H9 (cell line): Measurements from ENCODE around the gene VAV3. TPM values are rescaled to one million over a fixed set of nuclear protein-coding genes. Genes with fewer than 3 reads are reported as not detected.

Experiments used
- DNase-seq: peaks from one replicate; pipeline ENCODE4 v3.0.0-alpha.2; 2017
- H2AFZ ChIP-seq: one replicate; pipeline ENCODE4 v1.6.1; 2013; ENCODE audit warnings: mild to moderate bottlenecking, low read length, control low read depth, moderate library complexity
- H2AK5ac ChIP-seq: 2 replicates; pipeline ENCODE4 v1.6.1; 2013; ENCODE audit warnings: low read length, control low read depth, mixed read lengths; ENCODE audit not compliant: insufficient read length
- H2BK120ac ChIP-seq: one replicate; pipeline ENCODE4 v1.6.1; 2013; ENCODE audit warnings: low read depth, mild to moderate bottlenecking, low read length, control low read depth, inconsistent platforms; ENCODE audit not compliant: poor library complexity, severe bottlenecking
- H2BK12ac ChIP-seq: 2 replicates; pipeline ENCODE4 v1.6.1; 2013; ENCODE audit warnings: low read length, control low read depth, mixed read lengths, low read depth; ENCODE audit not compliant: insufficient read length
- H2BK15ac ChIP-seq: 2 replicates; pipeline ENCODE4 v1.6.1; 2013; ENCODE audit warnings: low read depth, low read length, control low read depth
- H2BK20ac ChIP-seq: one replicate; pipeline ENCODE4 v1.6.1; 2013; ENCODE audit warnings: low read depth, mild to moderate bottlenecking, low read length, control low read depth, inconsistent platforms; ENCODE audit not compliant: poor library complexity, severe bottlenecking
- H2BK5ac ChIP-seq: 2 replicates; pipeline ENCODE4 v1.6.1; 2013; ENCODE audit warnings: low read length, control low read depth, mixed read lengths; ENCODE audit not compliant: insufficient read length
- H3K14ac ChIP-seq: 2 replicates; pipeline ENCODE4 v1.6.1; 2013; ENCODE audit warnings: low read length, control low read depth; ENCODE audit not compliant: insufficient read depth
- H3K18ac ChIP-seq: 2 replicates; pipeline ENCODE4 v1.6.1; 2013; ENCODE audit warnings: low read depth, mild to moderate bottlenecking, mixed read lengths, low read length, control low read depth; ENCODE audit not compliant: insufficient read length
- H3K23ac ChIP-seq: 2 replicates; pipeline ENCODE4 v1.6.1; 2013; ENCODE audit warnings: low read length, control low read depth, mixed read lengths, low read depth; ENCODE audit not compliant: insufficient read length
- H3K23me2 ChIP-seq: 2 replicates; pipeline ENCODE4 v1.6.1; 2013; ENCODE audit warnings: low read depth, mild to moderate bottlenecking, mixed read lengths, low read length, control low read depth; ENCODE audit not compliant: insufficient read length, poor library complexity, severe bottlenecking
- H3K27ac ChIP-seq: 2 replicates; pipeline ENCODE4 v1.5.1; 2013; ENCODE audit warnings: low read length, control low read depth, mixed read lengths, low read depth; ENCODE audit not compliant: insufficient read length
- H3K27me3 ChIP-seq: 2 replicates; pipeline ENCODE4 v1.6.1; 2013; ENCODE audit warnings: low read length, control low read depth, inconsistent platforms; ENCODE audit not compliant: insufficient read depth
- H3K4ac ChIP-seq: 2 replicates; pipeline ENCODE4 v1.6.1; 2013; ENCODE audit warnings: low read depth, mild to moderate bottlenecking, control low read depth, inconsistent platforms, low read length, moderate library complexity
- H3K4me1 ChIP-seq: 2 replicates; pipeline ENCODE4 v1.6.1; 2013; ENCODE audit warnings: low read length, control low read depth, inconsistent platforms; ENCODE audit not compliant: insufficient read depth
- H3K4me2 ChIP-seq: 2 replicates; pipeline ENCODE4 v1.6.1; 2013; ENCODE audit warnings: low read length, control low read depth, mixed read lengths; ENCODE audit not compliant: insufficient read length, insufficient read depth
- H3K56ac ChIP-seq: 2 replicates; pipeline ENCODE4 v1.6.1; 2013; ENCODE audit warnings: low read depth, mild to moderate bottlenecking, mixed read lengths, low read length, control low read depth; ENCODE audit not compliant: insufficient read length
- H3K79me1 ChIP-seq: 2 replicates; pipeline ENCODE4 v1.6.1; 2013; ENCODE audit warnings: low read depth, mild to moderate bottlenecking, moderate library complexity, low read length, control low read depth, inconsistent platforms; ENCODE audit not compliant: insufficient read depth, poor library complexity, severe bottlenecking
- H3K79me2 ChIP-seq: 2 replicates; pipeline ENCODE4 v1.6.1; 2013; ENCODE audit warnings: low read length, control low read depth, inconsistent platforms; ENCODE audit not compliant: insufficient read depth
- H3K9ac ChIP-seq: 2 replicates; pipeline ENCODE4 v1.6.1; 2013; ENCODE audit warnings: low read length, control low read depth, mixed read lengths; ENCODE audit not compliant: insufficient read length; ENCODE audit errors: extremely low read depth
- H3K9me3 ChIP-seq: one replicate; pipeline ENCODE4 v1.6.1; 2013; ENCODE audit warnings: low read depth, low read length, inconsistent platforms; ENCODE audit not compliant: control insufficient read depth
- H3T11ph ChIP-seq: one replicate; pipeline ENCODE4 v1.6.1; 2013; ENCODE audit warnings: mild to moderate bottlenecking, low read length, control low read depth, inconsistent platforms
- H4K20me1 ChIP-seq: one replicate; pipeline ENCODE4 v1.6.1; 2013; ENCODE audit not compliant: control insufficient read depth, insufficient read length, insufficient read depth
- H4K5ac ChIP-seq: 2 replicates; pipeline ENCODE4 v1.6.1; 2013; ENCODE audit warnings: low read depth, mild to moderate bottlenecking, mixed read lengths, low read length, control low read depth; ENCODE audit not compliant: insufficient read length
- H4K8ac ChIP-seq: replicated peaks from 2 replicates; pipeline ENCODE4 v1.6.1; 2013; ENCODE audit warnings: low read length, control low read depth, mixed read lengths, low read depth; ENCODE audit not compliant: insufficient read length
- H4K91ac ChIP-seq: 2 replicates; pipeline ENCODE4 v1.6.1; 2013; ENCODE audit warnings: low read depth, mild to moderate bottlenecking, moderate library complexity, mixed read lengths, low read length, control low read depth; ENCODE audit not compliant: insufficient read length
- H3K27ac Mint-ChIP-seq, 3 experiments: 2 replicates in 2 of 3; 3 replicates in 1 of 3; pipeline ENCODE4 v1.8.0; 2020 to 2021; ENCODE audit warnings: mixed read lengths in 3 of 3, mild to moderate bottlenecking in 1 of 3, moderate library complexity in 1 of 3
- H3K27me3 Mint-ChIP-seq: 2 replicates; pipeline ENCODE4 v1.8.0; 2021; ENCODE audit warnings: low read depth, mild to moderate bottlenecking, moderate library complexity, mixed read lengths
- H3K36me3 Mint-ChIP-seq, 3 experiments: 2 replicates in 2 of 3; 3 replicates in 1 of 3; pipeline ENCODE4 v1.8.0; 2020 to 2021; ENCODE audit warnings: low read depth in 3 of 3, mixed read lengths in 3 of 3; ENCODE audit not compliant: insufficient read depth in 1 of 3
- H3K4me1 Mint-ChIP-seq, 2 experiments: 2 replicates each; pipeline ENCODE4 v1.8.0; 2020; ENCODE audit warnings: mixed read lengths in 2 of 2
- H3K4me3 Mint-ChIP-seq, 2 experiments: 2 replicates in 1 of 2; 3 replicates in 1 of 2; pipeline ENCODE4 v1.8.0; 2020 to 2021; ENCODE audit warnings: mild to moderate bottlenecking in 2 of 2, mixed read lengths in 2 of 2, moderate library complexity in 1 of 2
- H3K9me3 Mint-ChIP-seq, 2 experiments: 2 replicates in 1 of 2; 3 replicates in 1 of 2; pipeline ENCODE4 v1.8.0; 2020; ENCODE audit warnings: mild to moderate bottlenecking in 2 of 2, mixed read lengths in 2 of 2, moderate library complexity in 1 of 2
- WGBS: extraction: QIAGEN DNeasy Blood & Tissue Kit; methylation state at CpG from one replicate; pipeline ENCODE4 v1.1.7; 2013; ENCODE audit warnings: missing lambda C conversion rate, low lambda C conversion rate, mixed read lengths; ENCODE audit not compliant: insufficient read length; ENCODE audit errors: extremely low coverage; 5-methylcytosine and 5-hydroxymethylcytosine counted together
- total RNA-seq: library from RNA; stranded (reverse); gene quantifications from 2 replicates; pipeline ENCODE4 v1.2.1, GENCODE V29; 2021
- TF ChIP-seq, protein P1 (sequence below): fragments of 200-600 bp; sonication (generic); conservative IDR thresholded peaks from 3 replicates; pipeline ENCODE4 v1.8.0; 2021; ENCODE audit warnings: antibody characterized with exemption, mild to moderate bottlenecking

The VAV3 gene
- total RNA-seq, 1 experiment from 2014 or later: 5.1 TPM

DNA sequence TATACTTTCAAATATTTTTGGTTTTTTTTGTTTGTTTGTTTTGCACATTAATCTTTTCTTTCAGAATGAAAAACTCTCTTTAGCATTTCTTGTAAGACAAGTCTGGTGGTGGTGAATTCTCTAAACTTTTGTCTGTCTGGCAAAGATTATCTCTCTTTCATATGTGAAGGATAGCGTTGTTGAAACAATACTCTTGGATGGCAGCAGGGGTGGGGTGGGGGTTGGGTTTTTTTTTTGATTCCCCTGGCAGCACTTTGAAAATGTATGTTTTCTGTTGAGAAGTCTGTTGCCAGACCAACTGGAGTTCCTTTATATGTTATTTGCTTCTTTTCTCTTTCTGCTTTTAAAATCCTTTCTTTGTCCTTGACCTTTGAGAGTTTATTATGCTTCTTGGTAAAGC, 160.2 kb downstream of the VAV3 start:
- Mint-ChIP-seq H3K9me3 (peaks cover 6 to 10% of the 10 kb centered on the region in 2 experiments; a peak in 3 of 5 replicates), H3K27ac (peak overlapping the region; percentile 21 to 89 (median 68); a peak in 5 of 7 replicates), H3K4me1 (peaks cover 41 to 43% of the 10 kb centered on the region in 2 experiments), H3K4me3 (peak overlapping the region; percentile 18 to 30; a peak in 3 of 5 replicates), H3K27me3 (no peaks in the 10 kb centered on the region), H3K36me3 (peaks cover 0 to 8% (median 3%) of the 10 kb centered on the region in 3 experiments; a peak in 4 of 7 replicates)
- Histone ChIP-seq H4K91ac (no peak overlapping the region), H3K27me3 (no peaks in the 10 kb centered on the region), H2AFZ (no peak overlapping the region), H2AK5ac (no peak overlapping the region), H2BK12ac (no peak overlapping the region), H2BK20ac (no peak overlapping the region), H3K9me3 (no peaks in the 10 kb centered on the region), H3K23ac (no peak overlapping the region), H3K27ac (no peak overlapping the region), H4K5ac (no peak overlapping the region), H3K18ac (no peak overlapping the region), H3K4me2 (no peak overlapping the region), H3K23me2 (no peaks in the 10 kb centered on the region), H3T11ph (no peak overlapping the region), H3K14ac (no peak overlapping the region), H3K56ac (no peak overlapping the region), H4K8ac (no peak overlapping the region), H2BK15ac (no peak overlapping the region), H2BK5ac (no peak overlapping the region), H3K9ac (no peak overlapping the region), H2BK120ac (no peak overlapping the region), H4K20me1 (no peaks in the 10 kb centered on the region), H3K4ac (no peak overlapping the region), H3K79me1 (no peaks in the 10 kb centered on the region), H3K79me2 (no peaks in the 10 kb centered on the region), H3K4me1 (no peaks in the 10 kb centered on the region; the same call in 1 of the 2 replicates)
- TF ChIP-seq, protein P1, sequence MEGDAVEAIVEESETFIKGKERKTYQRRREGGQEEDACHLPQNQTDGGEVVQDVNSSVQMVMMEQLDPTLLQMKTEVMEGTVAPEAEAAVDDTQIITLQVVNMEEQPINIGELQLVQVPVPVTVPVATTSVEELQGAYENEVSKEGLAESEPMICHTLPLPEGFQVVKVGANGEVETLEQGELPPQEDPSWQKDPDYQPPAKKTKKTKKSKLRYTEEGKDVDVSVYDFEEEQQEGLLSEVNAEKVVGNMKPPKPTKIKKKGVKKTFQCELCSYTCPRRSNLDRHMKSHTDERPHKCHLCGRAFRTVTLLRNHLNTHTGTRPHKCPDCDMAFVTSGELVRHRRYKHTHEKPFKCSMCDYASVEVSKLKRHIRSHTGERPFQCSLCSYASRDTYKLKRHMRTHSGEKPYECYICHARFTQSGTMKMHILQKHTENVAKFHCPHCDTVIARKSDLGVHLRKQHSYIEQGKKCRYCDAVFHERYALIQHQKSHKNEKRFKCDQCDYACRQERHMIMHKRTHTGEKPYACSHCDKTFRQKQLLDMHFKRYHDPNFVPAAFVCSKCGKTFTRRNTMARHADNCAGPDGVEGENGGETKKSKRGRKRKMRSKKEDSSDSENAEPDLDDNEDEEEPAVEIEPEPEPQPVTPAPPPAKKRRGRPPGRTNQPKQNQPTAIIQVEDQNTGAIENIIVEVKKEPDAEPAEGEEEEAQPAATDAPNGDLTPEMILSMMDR: no peak
- no CpG with 5 or more reads among the region's 1 CpG for WGBS
- no peak for DNase-seq
